ENCODE measurements around the gene ADD1.
A peak's percentile ranks its signal among the peaks of the same experiment; 100 is the strongest.

ADD1 gene

DNA sequence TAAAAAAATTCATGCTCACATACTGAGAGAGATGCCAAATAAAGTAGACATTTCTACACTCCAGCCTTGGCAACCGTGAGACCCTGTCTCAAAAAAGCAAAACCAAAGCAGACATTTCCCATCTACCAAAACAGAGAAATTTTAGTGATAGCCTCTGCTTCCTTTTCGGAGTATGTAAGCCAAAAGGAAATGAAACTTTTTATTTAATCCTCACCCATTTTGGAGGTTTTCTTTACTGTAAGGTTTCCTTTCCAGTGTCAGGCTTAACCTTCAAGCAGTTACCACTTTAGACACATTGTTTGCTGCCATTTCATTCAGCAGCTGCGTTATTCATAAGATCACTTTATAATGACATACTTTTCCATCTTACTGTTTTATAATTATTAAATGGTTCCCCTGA, 15.9 kb downstream of the ADD1 start:
- no peak overlapping the region for H3K27ac ChIP-seq (ENCODE audit: low read depth, low read length)
- no peak overlapping the region for H3K4me3 ChIP-seq (ENCODE audit: low read length)

DNA sequence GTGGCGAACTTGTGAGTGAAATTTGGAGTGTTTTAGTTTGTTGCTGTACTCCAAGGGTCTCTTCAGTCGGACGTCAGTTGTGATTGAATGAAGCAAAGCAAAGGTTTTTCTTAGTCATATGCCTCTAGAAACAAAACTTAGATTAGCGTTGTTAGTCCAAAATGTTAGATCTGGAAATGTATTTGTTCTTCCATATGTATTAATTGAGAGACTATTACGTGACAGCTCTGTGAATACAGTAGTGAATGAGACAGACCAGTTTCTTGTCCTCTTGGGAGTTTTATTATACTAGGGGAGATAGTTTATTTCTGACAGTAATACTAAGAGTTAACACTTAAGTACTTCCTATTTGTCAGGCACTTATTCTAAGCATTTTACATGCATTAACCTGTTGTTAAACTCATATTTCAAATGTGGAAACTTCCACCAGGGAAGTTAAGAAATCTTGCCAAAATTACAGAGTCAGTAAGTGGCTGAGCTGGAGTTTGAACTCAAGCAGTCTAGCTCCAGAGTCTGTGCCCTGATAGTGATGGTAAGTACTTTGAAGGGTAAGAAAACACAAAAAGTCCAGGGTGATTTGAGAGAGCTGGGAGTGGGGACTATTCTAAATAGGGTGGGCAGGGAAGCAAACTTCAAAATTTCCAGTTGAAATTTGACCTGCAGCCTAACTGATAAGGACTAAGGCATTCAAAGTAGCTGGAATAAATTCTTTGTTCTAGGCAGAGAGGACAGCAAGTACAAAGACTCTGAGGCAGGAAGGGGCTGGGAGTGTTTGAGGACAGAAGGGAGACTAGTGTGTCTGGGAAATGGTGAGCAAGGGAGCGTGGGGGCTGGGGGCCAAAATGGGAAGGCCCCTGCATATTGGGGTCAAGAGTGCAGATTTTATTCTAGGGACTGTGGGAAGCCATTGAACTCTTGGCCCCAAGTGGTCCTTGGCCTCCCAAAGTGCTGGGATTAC, 17.0 kb downstream of the ADD1 start:
- Histone ChIP-seq H3K9me3 (ENCODE audit: insufficient read depth, low read depth, low read length) (no peaks in the 10 kb centered on the region), H3K27me3 (ENCODE audit: insufficient read depth, low read length) (no peaks in the 10 kb centered on the region), H3K4me3 (ENCODE audit: low read length) (no peak overlapping the region), H3K4me1 (ENCODE audit: insufficient read depth, low read length) (peaks cover 53% of the 10 kb centered on the region), H3K36me3 (ENCODE audit: insufficient read depth, low read length) (no peaks in the 10 kb centered on the region), H3K9ac (ENCODE audit: low read depth, low read length) (peak overlapping the region; percentile 25; the same call in 1 of the 2 replicates), H3K27ac (ENCODE audit: low read depth, low read length) (peak overlapping the region; percentile 15; the same call in 1 of the 2 replicates)
- 69% methylated on average over 6 of the region's 6 CpGs for WGBS

More for the DNA sequence above, 15.9 kb downstream of the ADD1 start:
- H3K9ac ChIP-seq (ENCODE audit: low read depth, low read length) = no peak overlapping the region
- WGBS = 89% methylated on average over 3 of the region's 3 CpGs
- no peaks in the 10 kb centered on the region for H3K9me3 ChIP-seq (ENCODE audit: insufficient read depth, low read depth, low read length)
- peaks cover 42% of the 10 kb centered on the region for H3K4me1 ChIP-seq (ENCODE audit: insufficient read depth, low read length)
- H3K36me3 ChIP-seq (ENCODE audit: insufficient read depth, low read length) = no peaks in the 10 kb centered on the region
- no peaks in the 10 kb centered on the region for H3K27me3 ChIP-seq (ENCODE audit: insufficient read depth, low read length)

DNA sequence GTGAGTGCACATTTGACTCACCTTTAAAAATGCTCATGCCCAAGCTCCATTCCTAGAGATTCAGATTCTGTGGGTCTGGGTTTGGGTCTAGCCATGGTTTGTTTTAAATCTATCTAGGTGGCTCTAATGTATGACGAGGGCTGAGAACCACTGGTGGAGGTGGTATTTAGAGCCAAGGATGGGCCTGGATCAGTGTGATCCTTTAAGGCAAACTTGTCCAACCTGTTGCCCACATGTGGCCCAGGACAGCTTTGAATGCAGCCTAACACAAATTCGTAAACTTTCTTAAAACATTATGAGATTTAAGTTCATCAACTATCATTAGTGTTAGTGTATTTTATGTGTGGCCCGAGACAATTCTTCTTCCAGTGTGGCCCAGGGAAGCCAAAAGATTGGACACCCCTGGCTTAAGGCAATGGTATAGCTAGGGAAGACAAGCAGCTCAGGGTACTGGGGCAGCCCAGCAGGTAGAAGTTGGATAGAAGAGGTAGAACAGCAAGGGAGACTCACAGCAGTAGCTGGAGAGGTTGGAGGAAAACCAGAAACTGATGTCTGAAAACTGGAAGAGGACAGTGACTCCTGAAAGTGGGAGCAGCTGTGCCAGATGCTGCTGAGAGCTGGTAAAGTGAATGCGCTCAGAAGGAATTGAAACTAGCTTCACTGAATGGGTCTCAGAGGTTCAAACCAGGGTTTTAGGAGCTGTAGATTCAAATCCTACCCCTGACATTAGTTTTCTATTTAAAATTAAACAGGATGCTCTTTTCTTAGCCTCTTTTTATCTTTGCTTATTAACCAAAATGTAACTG, 18.2 kb downstream of the ADD1 start:
- Histone ChIP-seq H3K27me3 (ENCODE audit: insufficient read depth, low read length) (no peaks in the 10 kb centered on the region), H3K4me3 (ENCODE audit: low read length) (no peak overlapping the region; the same call in 1 of the 2 replicates), H3K4me1 (ENCODE audit: insufficient read depth, low read length) (peaks cover 60% of the 10 kb centered on the region), H3K36me3 (ENCODE audit: insufficient read depth, low read length) (no peaks in the 10 kb centered on the region), H3K9me3 (ENCODE audit: insufficient read depth, low read depth, low read length) (no peaks in the 10 kb centered on the region), H3K27ac (ENCODE audit: low read depth, low read length) (peak overlapping the region; percentile 43), H3K9ac (ENCODE audit: low read depth, low read length) (peak overlapping the region; percentile 42)
- 80% methylated on average over 3 of the region's 4 CpGs for WGBS

DNA sequence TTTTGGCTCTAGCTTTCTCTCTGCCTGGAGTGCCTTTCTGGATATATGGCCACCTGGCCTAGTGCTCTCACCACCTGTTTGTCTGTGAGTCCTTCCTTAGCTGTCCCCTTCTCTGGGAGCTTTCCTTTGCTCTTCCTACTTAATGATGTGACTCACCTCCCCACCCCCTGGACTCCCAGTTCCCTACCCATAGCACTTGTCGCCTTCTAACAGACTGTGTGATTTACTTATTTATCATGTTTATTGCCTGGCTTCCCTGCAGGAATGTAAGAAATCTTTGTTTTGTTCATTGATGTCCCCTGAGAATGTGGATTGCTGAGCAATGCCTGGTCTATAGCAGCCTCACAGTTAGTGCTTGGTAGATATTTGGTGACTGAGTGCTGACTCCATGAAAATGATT, 18.9 kb downstream of the ADD1 start:
- peak overlapping the region; percentile 42 for H3K9ac ChIP-seq (ENCODE audit: low read depth, low read length)
- 20% methylated on average over 1 of the region's 1 CpG for WGBS
- H3K4me1 ChIP-seq (ENCODE audit: insufficient read depth, low read length) = peaks cover 67% of the 10 kb centered on the region
- H3K4me3 ChIP-seq (ENCODE audit: low read length) = no peak overlapping the region; the same call in 1 of the 2 replicates
- H3K36me3 ChIP-seq (ENCODE audit: insufficient read depth, low read length) = no peaks in the 10 kb centered on the region
- H3K27ac ChIP-seq (ENCODE audit: low read depth, low read length) = peak overlapping the region; percentile 46; the same call in 1 of the 2 replicates
- H3K9me3 ChIP-seq (ENCODE audit: insufficient read depth, low read depth, low read length) = no peaks in the 10 kb centered on the region
- no peaks in the 10 kb centered on the region for H3K27me3 ChIP-seq (ENCODE audit: insufficient read depth, low read length)

DNA sequence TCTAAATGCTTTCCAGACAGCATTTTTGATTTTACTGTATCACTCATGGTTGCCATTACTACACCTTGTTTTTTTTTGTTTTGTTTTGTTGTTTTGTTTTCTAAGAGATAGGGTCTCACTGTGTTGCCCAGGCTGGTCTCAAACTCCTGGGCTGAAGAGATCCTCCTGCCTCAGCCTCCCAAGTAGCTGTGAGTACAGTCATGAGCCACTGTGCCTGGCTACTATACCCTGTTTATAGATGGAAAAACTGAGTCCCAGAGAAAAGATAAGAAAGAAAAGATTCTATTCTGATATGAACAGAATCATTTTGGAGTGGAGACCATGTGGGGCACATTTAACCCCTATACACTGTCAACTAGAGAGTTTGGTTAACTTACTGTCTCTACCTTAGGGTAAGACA, 20.0 kb downstream of the ADD1 start:
- Histone ChIP-seq H3K4me3 (ENCODE audit: low read length) (no peak overlapping the region), H3K9ac (ENCODE audit: low read depth, low read length) (no peak overlapping the region), H3K36me3 (ENCODE audit: insufficient read depth, low read length) (no peaks in the 10 kb centered on the region), H3K4me1 (ENCODE audit: insufficient read depth, low read length) (peaks cover 78% of the 10 kb centered on the region), H3K9me3 (ENCODE audit: insufficient read depth, low read depth, low read length) (no peaks in the 10 kb centered on the region), H3K27me3 (ENCODE audit: insufficient read depth, low read length) (no peaks in the 10 kb centered on the region), H3K27ac (ENCODE audit: low read depth, low read length) (no peak overlapping the region)

DNA sequence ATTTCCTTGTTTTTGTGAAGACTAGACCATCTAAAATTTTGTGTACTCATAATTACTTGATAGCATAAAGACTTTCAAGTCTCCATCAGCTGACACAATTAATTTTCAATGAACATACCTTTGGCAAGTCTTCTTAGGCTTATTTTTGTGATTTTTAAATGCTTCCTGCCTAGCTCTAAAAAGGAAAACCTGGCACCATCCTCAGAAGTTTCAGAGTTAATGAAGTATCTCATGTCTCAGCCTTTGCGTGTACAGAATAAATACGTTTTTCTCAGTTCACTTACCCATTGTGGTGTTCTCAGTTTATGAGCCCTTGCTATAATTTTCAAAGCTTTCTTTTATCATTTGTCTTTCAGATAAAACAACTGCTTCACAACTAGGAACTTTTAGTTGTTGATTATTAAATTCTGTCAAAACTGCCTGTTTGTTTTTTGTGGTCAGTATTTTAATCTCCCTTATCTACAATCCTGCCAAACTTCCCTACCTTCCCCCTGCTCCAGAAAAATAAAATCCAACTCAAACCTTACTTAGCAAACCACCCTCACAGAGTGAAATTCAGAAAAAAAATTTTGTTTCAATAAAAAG, 21.6 kb downstream of the ADD1 start:
- Histone ChIP-seq H3K9ac (ENCODE audit: low read depth, low read length) (no peak overlapping the region), H3K27me3 (ENCODE audit: insufficient read depth, low read length) (no peaks in the 10 kb centered on the region), H3K9me3 (ENCODE audit: insufficient read depth, low read depth, low read length) (no peaks in the 10 kb centered on the region), H3K36me3 (ENCODE audit: insufficient read depth, low read length) (no peaks in the 10 kb centered on the region), H3K27ac (ENCODE audit: low read depth, low read length) (no peak overlapping the region), H3K4me3 (ENCODE audit: low read length) (no peak overlapping the region), H3K4me1 (ENCODE audit: insufficient read depth, low read length) (peaks cover 73% of the 10 kb centered on the region)
- 83% methylated on average over 2 of the region's 2 CpGs for WGBS

DNA sequence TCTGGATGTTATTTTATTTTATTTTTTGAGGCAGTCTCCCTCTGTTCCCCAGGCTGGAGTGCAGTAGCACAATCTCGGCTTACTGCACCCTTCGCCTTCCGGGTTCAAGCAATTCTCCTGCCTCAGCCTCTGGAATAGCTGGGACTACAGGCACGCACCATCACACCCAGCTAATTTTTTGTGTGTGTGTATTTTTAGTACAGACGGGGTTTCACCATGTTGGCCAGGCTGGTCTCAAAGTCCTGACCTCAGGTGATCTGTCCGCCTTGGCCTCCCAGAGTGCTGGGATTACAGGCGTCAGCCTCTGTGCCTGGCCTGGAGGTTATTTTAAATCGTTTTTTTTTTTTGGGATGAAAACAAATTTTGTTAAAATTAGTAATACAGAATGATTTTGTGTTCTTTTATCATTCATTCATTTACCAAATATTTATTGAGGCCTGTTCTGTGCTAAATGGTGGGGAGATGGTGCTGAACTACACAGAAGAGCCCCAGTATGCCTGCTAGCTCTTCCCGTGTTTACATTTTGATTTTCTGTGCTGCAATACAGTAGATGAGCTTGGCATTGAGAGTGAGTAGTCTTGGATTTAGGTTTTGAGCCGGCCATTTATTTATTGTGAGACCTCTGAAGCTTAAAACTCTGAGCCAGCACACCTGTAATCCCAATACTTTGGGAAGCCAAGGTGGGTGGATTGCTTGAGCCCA, 22.7 kb downstream of the ADD1 start:
- Histone ChIP-seq H3K27me3 (ENCODE audit: insufficient read depth, low read length) (no peaks in the 10 kb centered on the region), H3K9ac (ENCODE audit: low read depth, low read length) (no peak overlapping the region), H3K4me1 (ENCODE audit: insufficient read depth, low read length) (peaks cover 62% of the 10 kb centered on the region), H3K27ac (ENCODE audit: low read depth, low read length) (no peak overlapping the region), H3K4me3 (ENCODE audit: low read length) (no peak overlapping the region), H3K36me3 (ENCODE audit: insufficient read depth, low read length) (no peaks in the 10 kb centered on the region), H3K9me3 (ENCODE audit: insufficient read depth, low read depth, low read length) (no peaks in the 10 kb centered on the region)
- 84% methylated on average over 10 of the region's 10 CpGs for WGBS

DNA sequence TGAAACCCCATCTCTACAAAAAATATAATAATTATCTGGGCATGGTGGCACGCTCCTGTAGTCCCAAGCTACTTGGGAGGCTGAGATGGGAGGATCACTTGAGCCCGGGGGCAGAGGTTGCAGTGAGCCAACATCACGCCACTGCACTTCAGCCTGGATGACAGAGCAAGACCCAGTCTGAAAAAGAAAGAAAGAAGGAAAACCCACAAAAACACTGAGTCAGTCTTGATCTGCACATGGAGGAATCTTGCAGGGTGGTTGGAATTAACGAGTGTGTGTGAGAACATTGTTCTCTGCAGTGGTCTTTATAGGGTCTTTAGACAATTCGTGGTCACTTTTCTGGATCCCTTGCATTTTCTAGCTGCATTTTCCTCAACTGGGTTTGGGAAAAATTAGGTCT, 23.2 kb downstream of the ADD1 start:
- Histone ChIP-seq H3K4me3 (ENCODE audit: low read length) (no peak overlapping the region), H3K27me3 (ENCODE audit: insufficient read depth, low read length) (no peaks in the 10 kb centered on the region), H3K27ac (ENCODE audit: low read depth, low read length) (peak overlapping the region; percentile 61), H3K9me3 (ENCODE audit: insufficient read depth, low read depth, low read length) (no peaks in the 10 kb centered on the region), H3K36me3 (ENCODE audit: insufficient read depth, low read length) (no peaks in the 10 kb centered on the region), H3K9ac (ENCODE audit: low read depth, low read length) (peak overlapping the region; percentile 51; the same call in 1 of the 2 replicates), H3K4me1 (ENCODE audit: insufficient read depth, low read length) (peaks cover 57% of the 10 kb centered on the region)
- 82% methylated on average over 5 of the region's 5 CpGs for WGBS

DNA sequence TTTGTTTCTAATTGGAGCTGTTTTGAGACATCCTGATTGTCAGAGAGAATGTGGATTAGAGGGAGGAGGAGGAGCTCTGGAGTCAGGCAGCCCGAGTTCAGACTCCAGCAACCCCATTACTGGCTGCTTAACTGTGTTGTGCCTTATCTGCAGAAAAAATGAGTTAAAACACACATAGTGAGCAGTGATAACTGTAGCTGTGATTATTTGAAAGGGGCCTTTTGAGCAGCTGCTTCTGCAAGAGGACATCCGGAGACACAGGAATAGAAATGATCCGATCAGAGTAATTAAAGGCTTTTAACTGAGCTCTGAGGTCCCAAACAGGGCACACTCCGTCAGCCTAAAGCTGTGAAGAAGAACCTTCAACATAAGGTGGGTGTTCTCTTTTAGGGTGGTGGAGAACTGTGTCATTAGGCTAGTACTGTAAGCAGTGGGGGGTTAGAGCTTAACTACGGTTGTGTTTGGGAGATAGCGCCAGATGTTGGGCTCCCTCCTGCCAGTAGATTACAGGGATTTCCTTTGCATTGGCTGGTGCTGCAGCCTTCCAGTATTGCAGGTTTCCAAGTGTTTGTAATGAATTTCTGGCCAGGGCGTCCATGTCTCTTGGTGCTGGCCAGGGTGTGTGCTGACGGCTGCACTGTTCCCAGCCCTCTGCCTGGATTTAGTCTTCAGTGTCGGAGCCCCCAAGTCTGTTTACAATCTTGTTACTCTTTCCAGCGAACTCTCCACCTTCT, 24.3 kb downstream of the ADD1 start:
- Histone ChIP-seq H3K4me1 (ENCODE audit: insufficient read depth, low read length) (peaks cover 46% of the 10 kb centered on the region), H3K4me3 (ENCODE audit: low read length) (peak overlapping the region; percentile 40), H3K9me3 (ENCODE audit: insufficient read depth, low read depth, low read length) (no peaks in the 10 kb centered on the region), H3K36me3 (ENCODE audit: insufficient read depth, low read length) (no peaks in the 10 kb centered on the region), H3K27me3 (ENCODE audit: insufficient read depth, low read length) (no peaks in the 10 kb centered on the region), H3K27ac (ENCODE audit: low read depth, low read length) (peak overlapping the region; percentile 65), H3K9ac (ENCODE audit: low read depth, low read length) (peak overlapping the region; percentile 51)
- WGBS = 45% methylated on average over 10 of the region's 10 CpGs

DNA sequence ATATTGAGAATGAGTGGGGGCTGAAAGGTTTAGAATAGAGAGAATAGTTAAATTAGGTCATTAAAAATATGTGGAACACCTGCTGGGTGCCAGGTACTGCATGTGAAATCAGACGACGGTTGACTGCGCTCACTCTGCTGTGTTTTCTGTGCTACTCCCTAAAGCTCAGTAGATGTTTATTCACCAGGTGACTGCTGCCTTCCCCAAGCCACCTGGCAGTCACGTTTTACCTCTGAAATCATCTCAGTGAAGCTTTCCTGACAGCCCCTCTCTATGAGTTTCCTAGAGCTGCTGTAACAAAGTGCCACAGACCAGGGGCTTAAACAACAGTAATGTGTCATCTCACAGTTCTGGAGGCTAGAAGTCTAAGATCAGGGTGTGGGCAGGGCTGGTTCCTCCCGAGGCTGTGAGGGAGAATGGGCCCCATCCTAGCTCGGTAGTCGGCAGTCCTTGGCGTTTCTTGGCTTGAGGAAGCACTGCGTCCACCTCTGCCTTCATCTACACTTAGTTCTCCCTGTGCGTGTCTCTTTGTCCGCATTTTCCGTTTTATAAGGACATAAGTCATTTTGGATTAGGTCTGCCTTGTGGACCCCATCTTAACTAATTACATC, 25.3 kb downstream of the ADD1 start:
- Histone ChIP-seq H3K4me1 (ENCODE audit: insufficient read depth, low read length) (peaks cover 46% of the 10 kb centered on the region), H3K27ac (ENCODE audit: low read depth, low read length) (no peak overlapping the region), H3K27me3 (ENCODE audit: insufficient read depth, low read length) (no peaks in the 10 kb centered on the region), H3K9me3 (ENCODE audit: insufficient read depth, low read depth, low read length) (no peaks in the 10 kb centered on the region), H3K36me3 (ENCODE audit: insufficient read depth, low read length) (no peaks in the 10 kb centered on the region), H3K4me3 (ENCODE audit: low read length) (peak overlapping the region; percentile 40; the same call in 1 of the 2 replicates), H3K9ac (ENCODE audit: low read depth, low read length) (no peak overlapping the region)
- WGBS = 80% methylated on average over 12 of the region's 12 CpGs

Measured in HUES64 (cell line).